Measurements from ENCODE around the gene RFX7.

DNA sequence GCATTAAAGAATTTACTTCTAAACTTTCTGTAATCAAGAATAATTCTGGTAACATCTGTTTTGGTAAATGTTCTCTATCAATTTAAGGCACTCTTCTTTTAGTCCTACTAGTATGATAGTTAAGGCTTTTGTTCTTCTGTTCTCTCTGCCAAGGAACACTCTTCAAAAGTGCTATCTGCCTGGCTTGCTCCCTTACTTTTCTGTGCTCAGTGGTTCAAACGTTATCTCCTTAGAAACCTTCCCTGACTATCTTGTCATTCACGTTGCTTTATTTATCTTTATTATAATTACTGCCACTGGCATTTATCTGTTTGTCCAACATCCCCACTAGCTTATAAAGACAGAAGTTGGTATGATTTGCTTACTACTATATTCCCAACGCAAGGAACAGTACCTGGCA lies 59.2 kb downstream of the RFX7 start:
- TF ChIP-seq CTCF (IDR thresholded peaks at IDR 0.05 in 8 of 11, conservative IDR thresholded peaks at IDR 0.05 in 3 of 11), result no peak
- no peak for TF ChIP-seq POLR2A (IDR thresholded peaks at IDR 0.05)

Measured in spleen (tissue), 7 donors.